Measurements from ENCODE around the gene DVL3. TPM values are rescaled to one million over a fixed set of nuclear protein-coding genes. Genes with fewer than 3 reads are reported as not detected.

Gene DVL3
- total and polyA plus RNA-seq, 4 donors = 8.6 to 26.3 (median 17.4) TPM

DNA sequence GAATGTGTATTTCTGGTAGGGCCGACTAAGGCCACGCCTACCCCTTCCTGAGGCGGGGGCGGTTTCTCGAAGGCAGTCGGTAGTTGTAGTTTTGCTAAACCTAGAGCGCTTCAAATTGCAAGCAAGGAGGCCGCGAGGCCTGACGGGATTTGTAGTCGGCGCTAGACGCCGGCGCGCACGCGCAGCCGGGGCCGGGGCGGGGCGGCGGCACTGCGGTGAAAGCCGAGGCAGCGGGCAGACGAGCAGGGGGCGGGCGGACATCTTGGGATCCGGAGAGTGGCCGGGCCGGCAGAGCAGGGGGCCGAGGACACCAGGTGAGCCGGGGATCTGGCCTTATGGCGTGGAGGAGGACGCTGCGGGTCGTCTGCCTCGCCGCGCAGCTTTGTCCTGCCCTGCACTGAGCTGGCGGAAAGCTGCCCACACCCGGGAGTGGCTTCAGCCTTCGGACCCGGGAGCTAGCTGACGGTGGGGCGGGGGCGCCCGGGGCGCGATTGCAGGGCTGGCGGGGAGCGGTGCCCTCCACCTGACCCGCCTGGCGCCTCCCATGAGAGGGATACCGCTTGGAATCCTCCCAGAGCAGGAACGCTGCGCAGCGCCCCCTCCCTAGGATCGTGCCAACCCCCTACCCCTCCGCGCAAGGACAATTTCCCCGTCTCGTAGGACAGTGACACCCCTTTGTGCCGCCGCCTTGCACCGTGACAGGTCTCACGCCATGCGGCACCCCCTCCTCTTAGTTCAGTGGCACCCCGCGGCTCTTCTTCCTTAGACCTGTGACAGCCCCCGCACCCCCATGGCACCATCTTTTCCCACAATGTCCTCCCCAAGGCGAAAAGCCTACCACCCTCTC, 19.7 kb downstream of the DVL3 start, which contains the start of gene AP2M1 (continued):
- TF ChIP-seq, protein P1, sequence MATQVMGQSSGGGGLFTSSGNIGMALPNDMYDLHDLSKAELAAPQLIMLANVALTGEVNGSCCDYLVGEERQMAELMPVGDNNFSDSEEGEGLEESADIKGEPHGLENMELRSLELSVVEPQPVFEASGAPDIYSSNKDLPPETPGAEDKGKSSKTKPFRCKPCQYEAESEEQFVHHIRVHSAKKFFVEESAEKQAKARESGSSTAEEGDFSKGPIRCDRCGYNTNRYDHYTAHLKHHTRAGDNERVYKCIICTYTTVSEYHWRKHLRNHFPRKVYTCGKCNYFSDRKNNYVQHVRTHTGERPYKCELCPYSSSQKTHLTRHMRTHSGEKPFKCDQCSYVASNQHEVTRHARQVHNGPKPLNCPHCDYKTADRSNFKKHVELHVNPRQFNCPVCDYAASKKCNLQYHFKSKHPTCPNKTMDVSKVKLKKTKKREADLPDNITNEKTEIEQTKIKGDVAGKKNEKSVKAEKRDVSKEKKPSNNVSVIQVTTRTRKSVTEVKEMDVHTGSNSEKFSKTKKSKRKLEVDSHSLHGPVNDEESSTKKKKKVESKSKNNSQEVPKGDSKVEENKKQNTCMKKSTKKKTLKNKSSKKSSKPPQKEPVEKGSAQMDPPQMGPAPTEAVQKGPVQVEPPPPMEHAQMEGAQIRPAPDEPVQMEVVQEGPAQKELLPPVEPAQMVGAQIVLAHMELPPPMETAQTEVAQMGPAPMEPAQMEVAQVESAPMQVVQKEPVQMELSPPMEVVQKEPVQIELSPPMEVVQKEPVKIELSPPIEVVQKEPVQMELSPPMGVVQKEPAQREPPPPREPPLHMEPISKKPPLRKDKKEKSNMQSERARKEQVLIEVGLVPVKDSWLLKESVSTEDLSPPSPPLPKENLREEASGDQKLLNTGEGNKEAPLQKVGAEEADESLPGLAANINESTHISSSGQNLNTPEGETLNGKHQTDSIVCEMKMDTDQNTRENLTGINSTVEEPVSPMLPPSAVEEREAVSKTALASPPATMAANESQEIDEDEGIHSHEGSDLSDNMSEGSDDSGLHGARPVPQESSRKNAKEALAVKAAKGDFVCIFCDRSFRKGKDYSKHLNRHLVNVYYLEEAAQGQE (IDR thresholded peaks at IDR 0.05) = peak; percentile 65

DNA sequence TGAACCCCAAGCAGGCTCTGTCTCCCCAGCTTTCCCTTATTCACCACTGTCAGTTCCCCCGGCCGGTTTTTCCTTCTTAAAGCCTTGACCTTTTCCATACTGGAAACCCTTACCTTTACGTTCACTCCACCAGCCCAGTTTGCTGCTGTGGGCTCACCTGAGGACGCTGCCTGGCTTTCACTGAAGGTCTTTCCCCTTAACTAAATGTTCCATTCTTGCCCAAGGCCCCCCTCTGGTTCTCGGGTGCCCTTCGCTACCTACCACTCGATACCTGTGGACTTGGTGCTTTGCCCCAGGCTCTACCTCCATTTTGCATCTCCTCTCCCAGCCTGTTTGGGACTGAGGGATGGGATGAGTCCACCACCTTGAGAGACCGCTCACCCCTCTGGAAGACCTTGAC, 20.3 kb downstream of the DVL3 start:
- TF ChIP-seq NR2F2 (IDR thresholded peaks at IDR 0.05) (no peak), SP1 (IDR thresholded peaks at IDR 0.05) (no peak)
- TF ChIP-seq, protein P2, sequence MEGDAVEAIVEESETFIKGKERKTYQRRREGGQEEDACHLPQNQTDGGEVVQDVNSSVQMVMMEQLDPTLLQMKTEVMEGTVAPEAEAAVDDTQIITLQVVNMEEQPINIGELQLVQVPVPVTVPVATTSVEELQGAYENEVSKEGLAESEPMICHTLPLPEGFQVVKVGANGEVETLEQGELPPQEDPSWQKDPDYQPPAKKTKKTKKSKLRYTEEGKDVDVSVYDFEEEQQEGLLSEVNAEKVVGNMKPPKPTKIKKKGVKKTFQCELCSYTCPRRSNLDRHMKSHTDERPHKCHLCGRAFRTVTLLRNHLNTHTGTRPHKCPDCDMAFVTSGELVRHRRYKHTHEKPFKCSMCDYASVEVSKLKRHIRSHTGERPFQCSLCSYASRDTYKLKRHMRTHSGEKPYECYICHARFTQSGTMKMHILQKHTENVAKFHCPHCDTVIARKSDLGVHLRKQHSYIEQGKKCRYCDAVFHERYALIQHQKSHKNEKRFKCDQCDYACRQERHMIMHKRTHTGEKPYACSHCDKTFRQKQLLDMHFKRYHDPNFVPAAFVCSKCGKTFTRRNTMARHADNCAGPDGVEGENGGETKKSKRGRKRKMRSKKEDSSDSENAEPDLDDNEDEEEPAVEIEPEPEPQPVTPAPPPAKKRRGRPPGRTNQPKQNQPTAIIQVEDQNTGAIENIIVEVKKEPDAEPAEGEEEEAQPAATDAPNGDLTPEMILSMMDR (IDR thresholded peaks at IDR 0.05; ENCODE audit: low read depth, low read length, missing input control) = no peak
- DNase-seq (ENCODE audit: low spot score) = no peak
- H3K27me3 ChIP-seq (ENCODE audit: control insufficient read depth in 4 of 4, insufficient read depth in 4 of 4, low read length in 3 of 4) = no peaks in the 10 kb centered on the region
- peaks cover 6 to 29% (median 19%) of the 10 kb centered on the region in 4 donors for H3K4me1 ChIP-seq (ENCODE audit: control insufficient read depth in 4 of 4, insufficient read depth in 4 of 4, low read length in 3 of 4)
- peak overlapping the region; percentile 79 to 96 (median 92) for H3K4me3 ChIP-seq (ENCODE audit: low read depth in 1 of 3, low read length in 3 of 3)
- H3K27ac ChIP-seq (ENCODE audit: low read depth in 1 of 2, low read length in 2 of 2) = peak overlapping the region; percentile 94 to 95
- WGBS = 22% methylated on average over 8 of the region's 8 CpGs
- no peaks in the 10 kb centered on the region for H3K9me3 ChIP-seq (ENCODE audit: control insufficient read depth in 4 of 4, low read length in 3 of 4)
- peaks cover 10 to 42% (median 25%) of the 10 kb centered on the region in 4 donors for H3K36me3 ChIP-seq (ENCODE audit: control insufficient read depth in 4 of 4, insufficient read depth in 3 of 4, low read depth in 1 of 4, low read length in 3 of 4)
- peak overlapping the region; percentile 88 to 91 for H3K9ac ChIP-seq (ENCODE audit: low read depth in 1 of 2, low read length in 2 of 2)

DNA sequence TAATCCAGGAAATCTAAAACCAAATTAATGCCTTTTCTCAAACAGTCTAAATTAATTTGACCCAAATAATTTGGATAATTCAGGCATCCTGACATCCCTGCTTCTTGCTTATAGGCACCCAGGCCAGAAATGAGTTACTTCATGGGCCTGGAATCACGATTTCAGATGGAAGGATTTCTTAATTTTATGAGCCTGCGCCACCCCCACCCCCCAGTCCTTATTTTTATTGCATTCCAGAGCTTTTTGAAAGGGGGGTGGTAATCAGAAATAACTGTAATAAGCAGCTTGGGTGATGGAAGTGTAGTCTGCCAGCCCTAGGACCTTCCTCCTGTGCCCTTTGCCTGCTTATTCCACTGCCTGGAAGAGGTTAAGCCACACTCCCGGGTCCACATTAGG, 20.8 kb downstream of the DVL3 start:
- H3K9me3 ChIP-seq (ENCODE audit: control insufficient read depth in 4 of 4, low read length in 3 of 4) = no peaks in the 10 kb centered on the region
- no peaks in the 10 kb centered on the region for H3K27me3 ChIP-seq (ENCODE audit: control insufficient read depth in 4 of 4, insufficient read depth in 4 of 4, low read length in 3 of 4)
- no peak for DNase-seq (ENCODE audit: low spot score)
- peaks cover 6 to 29% (median 19%) of the 10 kb centered on the region in 4 donors for H3K4me1 ChIP-seq (ENCODE audit: control insufficient read depth in 4 of 4, insufficient read depth in 4 of 4, low read length in 3 of 4)
- no peak for TF ChIP-seq GABPA (IDR thresholded peaks at IDR 0.05 in 1 of 2, conservative IDR thresholded peaks at IDR 0.05 in 1 of 2)
- peaks cover 10 to 42% (median 27%) of the 10 kb centered on the region in 4 donors for H3K36me3 ChIP-seq (ENCODE audit: control insufficient read depth in 4 of 4, insufficient read depth in 3 of 4, low read depth in 1 of 4, low read length in 3 of 4)
- peak overlapping the region; percentile 33 to 94 for H3K27ac ChIP-seq (ENCODE audit: low read depth in 1 of 2, low read length in 2 of 2)
- 62% methylated on average over 3 of the region's 3 CpGs for WGBS
- peak overlapping the region; percentile 79 to 96 (median 92) for H3K4me3 ChIP-seq (ENCODE audit: low read depth in 1 of 3, low read length in 3 of 3)
- H3K9ac ChIP-seq (ENCODE audit: low read depth in 1 of 2, low read length in 2 of 2) = peak overlapping the region in 1 of 2 donors; percentile 55
